B cell (primary cell): ENCODE results near the gene MT1G.

Experiments used
- EZH2 ChIP-seq: IDR thresholded peaks from 2 replicates; pipeline ENCODE4 v1.6.1; 2012; ENCODE audit warnings: borderline replicate concordance, low read depth, mild to moderate bottlenecking, moderate library complexity, low read length; ENCODE audit not compliant: insufficient read depth, poor library complexity, severe bottlenecking
- TF ChIP-seq, protein P1 (sequence below): fragments of 200-600 bp; IDR thresholded peaks from one replicate; pipeline ENCODE4 v1.8.0; 2022; ENCODE audit warnings: antibody characterized with exemption, mild to moderate bottlenecking

DNA sequence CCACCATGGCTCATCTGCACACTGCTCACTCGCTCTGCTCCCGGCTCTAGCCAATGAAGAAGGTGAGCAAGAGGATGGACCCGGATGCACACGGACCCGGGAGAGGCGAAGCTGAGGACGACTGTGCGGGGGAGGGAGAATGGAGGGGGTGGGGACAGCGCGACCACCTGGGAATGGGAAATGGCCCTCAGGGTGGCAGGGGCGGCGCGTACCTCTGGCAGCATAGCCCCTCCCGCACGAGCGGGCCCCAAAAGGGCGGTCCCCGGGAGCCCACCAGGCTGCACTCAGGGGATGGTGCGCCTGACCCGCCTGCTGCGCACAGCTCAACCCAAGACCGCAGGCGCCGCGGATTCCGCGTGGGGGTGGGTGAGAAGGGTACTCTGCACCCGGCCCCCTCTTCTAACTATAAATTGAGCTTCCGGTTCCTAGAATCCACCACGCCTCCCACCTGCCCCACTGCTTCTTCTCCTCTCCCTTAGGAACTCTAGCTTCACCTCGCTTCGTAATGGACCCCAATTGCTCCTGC lies 7.9 kb upstream of the MT1G start:
- TF ChIP-seq, protein P1, sequence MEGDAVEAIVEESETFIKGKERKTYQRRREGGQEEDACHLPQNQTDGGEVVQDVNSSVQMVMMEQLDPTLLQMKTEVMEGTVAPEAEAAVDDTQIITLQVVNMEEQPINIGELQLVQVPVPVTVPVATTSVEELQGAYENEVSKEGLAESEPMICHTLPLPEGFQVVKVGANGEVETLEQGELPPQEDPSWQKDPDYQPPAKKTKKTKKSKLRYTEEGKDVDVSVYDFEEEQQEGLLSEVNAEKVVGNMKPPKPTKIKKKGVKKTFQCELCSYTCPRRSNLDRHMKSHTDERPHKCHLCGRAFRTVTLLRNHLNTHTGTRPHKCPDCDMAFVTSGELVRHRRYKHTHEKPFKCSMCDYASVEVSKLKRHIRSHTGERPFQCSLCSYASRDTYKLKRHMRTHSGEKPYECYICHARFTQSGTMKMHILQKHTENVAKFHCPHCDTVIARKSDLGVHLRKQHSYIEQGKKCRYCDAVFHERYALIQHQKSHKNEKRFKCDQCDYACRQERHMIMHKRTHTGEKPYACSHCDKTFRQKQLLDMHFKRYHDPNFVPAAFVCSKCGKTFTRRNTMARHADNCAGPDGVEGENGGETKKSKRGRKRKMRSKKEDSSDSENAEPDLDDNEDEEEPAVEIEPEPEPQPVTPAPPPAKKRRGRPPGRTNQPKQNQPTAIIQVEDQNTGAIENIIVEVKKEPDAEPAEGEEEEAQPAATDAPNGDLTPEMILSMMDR, result no peak
- TF ChIP-seq EZH2, result no peak
